Hematopoietic multipotent progenitor cell treated with erythropoietin and hydrocortisone succinate and interleukin-3 and kit ligand, for 8 days (in vitro differentiated cells): ENCODE measurements around the gene FUOM.

ENCODE experiments used
- DNase-seq: peaks from one replicate; pipeline ENCODE4 v3.0.0-alpha.2; 2015

Gene FUOM, protein sequence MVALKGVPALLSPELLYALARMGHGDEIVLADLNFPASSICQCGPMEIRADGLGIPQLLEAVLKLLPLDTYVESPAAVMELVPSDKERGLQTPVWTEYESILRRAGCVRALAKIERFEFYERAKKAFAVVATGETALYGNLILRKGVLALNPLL

DNA sequence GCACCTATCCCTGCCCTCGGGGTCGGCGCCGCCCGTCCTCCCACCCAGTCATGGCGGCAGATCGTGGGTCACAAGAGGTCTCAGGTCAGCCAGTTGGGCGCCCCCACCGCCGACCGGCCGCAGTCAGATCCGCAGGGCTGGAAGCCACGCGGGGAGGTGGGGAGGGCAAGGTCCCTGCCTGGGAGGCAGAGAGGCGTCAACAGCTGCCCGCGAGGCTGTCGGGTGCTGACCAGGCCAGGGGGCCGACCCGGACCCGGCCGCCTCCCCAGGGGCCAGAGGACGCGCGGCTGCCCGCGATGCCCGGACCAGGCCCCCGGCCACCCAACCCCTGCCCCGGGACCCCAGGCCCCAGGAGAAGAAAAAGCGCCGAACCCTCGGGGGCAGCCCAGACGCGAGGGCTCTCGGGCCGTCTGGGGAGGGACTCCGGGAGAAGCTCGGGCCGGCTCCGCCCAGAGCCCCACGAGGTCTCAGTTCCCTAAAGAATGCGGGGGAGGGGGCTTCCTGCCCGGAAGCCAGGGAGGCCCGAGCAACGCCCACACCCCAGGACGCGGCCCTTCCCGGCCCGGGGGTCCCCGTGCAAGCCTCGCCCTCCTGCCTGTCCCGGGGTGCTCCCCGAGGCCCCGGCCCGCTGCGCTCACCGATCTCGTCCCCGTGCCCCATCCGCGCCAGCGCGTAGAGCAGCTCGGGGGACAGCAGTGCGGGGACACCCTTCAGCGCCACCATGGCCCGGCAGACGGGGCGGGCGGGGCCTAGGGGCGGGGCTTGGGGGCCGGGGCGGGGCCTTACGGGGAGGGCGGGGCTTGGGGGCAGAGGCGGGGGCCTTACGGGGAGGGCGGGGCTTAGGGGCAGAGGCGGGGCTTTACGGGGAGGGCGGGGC is at the start of gene FUOM:
Gene FUOM (minus strand): TSS at position 735 of the 877 bp plus-strand sequence. CDS start 12 bp downstream, at position 723.
- DNase-seq, result peak; percentile 32

DNA sequence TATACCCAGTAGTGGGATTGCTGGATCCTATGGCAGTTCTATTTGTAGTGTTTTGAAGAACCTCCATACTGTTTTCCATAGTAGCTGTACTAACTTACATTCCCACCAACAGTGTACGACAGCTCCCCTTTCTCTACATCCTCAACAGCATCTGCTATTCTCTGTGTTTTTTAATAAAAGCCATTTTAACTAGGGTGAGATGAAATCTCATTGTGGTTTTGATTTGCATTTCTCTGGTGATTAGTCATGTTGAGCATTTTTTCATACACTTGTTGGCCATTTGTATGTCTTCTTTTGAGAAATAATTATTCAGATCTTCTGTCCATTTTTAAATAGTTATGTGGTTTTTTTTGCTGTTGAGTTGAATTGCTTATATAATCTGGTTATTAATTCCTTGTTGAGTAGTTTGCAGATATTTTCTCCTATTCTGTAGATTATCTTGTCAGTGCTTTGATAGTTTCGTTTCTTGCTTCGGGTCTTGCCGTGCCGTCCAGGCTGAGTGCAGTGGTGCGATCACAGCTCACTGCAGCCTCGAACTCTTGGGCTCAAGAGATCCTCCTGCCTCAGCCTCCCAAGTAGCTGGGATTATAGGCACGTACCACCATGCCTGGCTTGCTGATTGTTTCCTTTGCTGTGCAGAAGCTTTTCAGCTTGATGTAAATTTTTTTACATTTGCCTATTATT is 48.2 kb upstream of the FUOM start:
- DNase-seq, result no peak

DNA sequence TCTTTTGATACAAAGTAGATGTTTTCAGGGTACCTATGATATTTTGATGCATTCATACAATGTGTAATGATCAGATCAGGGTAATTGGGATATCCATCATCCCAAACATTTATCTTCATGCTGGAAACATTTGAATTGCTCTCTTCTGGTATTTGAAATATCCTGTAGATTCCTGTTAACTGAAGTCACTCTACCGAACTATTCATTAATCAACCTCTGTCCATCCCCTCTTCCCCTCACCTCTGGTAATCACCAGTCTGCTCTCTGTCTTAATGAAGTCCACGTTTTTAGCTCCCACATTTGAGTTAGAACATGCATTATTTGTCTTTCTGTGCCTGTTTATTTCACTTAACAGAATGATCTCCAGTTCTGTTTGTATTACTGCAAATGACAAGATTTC is 47.5 kb upstream of the FUOM start:
- DNase-seq, result no peak

DNA sequence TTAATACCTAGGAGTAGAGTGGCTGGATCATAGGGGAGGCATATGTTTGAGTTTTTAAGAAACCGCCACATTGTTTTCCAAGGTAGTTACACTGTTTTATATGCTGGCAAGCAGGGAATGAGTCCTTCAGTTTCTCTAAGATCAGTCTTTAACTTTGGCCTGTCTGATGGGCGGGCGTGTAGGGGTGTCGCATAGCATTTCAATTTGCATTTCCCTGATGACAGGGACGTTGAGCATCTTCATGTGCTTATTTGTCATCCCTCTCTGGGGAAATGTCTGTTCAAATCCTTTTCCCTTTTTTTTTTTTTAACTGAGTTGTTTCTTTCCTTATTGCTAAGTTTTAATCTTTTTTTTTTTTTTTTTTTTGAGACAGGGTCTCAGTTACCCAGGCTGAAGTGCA is 46.0 kb upstream of the FUOM start:
- DNase-seq, result no peak

DNA sequence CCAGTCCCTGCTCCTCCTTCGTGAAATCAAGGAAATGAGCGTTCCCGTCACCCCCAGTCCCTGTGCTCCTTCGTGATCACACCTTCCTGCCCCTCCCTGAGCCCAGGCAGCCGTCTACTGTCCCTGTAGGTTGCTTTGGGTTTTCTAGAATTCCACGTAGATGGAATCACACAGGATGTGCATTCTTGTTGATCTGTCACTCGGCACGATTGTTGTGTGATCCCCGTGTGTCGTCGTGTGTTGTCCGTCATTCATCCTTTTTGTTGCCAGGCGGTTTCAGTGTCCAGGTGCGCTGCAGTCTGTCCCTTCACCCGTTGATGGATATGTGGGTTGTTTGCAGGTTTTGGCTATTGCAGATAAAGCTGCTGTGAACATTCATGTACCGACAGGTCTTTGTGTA is 45.5 kb upstream of the FUOM start:
- no peak for DNase-seq

DNA sequence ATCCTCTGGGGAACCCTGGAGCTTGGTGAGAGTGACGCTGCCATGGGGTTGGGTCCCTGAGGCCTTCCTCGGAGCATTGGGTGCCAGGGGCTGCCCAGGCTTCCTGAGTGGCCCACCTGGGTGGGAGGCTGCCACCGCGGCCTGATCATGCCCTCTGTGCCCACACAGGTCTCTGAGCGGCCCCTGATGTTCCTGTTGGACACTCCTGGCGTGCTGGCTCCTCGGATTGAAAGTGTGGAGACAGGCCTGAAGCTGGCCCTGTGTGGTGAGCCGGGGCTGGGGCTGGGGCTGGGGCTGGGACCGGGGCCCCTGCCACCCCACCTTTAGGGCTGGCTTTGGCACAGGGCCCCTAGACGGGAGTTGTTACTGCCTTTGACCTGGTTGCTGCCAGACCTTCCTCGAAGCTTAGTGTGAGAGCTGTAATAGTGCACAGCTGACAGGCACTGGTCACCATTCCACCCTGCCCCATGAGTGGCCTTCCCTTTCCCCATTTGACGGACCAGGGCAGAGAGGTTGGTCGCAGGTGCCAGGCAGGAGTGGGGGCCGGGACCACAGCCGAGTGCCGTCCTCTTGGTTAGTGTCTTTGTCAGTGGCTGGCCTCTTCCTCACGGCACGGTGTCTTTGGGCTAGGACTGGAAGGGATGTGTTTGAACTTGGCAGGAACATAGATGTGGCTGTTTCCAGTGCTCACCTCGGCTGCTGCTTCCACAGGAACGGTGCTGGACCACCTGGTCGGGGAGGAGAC is 44.3 kb upstream of the FUOM start:
- DNase-seq, result no peak

DNA sequence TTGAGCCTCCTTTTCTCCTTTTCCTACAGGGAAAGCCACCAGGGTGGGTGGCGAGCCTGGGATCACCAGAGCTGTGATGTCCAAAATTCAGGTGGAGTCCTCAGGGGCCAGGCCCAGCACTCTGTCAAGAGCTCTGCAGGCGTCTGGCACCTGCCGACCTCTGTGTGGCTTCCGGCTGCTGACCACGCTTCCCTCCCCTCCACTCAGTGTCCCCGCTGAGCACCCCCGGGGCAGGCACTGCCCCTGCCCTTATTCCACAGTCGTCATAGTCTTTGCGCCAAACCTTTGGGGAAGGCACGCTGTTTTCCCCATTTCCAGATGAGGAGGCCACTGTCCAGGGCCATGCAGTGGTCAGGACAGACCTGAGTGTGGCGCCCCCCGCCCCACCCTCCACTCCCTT is 43.7 kb upstream of the FUOM start:
- no peak for DNase-seq

DNA sequence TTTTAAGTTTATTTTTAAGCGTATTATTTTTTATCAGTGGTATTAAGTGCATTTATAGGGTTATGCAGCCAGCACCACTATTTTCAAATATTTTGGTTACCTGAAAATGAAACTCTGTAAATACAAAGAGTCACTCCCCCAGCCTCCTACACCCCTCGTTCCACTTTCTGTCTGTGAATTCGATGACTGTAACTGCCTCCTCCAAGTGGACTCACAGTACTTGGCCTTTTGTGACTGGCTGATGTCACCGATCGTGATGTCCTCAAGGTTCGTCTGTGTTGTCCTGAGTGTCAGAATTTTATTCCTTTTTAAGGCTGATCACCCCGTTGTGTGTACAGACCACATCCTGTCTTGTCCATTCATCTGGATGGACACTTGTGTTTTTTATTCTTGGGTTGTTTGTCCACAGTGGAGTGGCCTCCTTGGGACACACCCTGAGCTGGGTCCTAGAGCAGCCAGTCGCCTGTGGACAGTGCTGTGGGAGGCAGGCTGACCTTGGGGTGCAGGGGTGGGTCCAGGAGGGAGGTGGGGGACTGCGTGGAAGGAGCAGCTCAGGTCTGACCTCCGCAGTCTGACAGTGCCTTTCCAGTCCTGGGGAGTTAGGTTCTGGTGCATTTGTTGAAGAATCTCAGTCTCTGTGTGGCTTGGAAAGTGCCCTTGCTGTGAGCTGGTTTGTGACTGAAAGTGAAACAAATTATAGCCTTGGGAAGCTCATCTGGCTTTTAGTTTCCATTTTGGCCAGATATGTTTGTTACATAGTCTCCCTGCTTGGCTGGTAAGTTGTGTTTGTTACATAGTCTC is 43.0 kb upstream of the FUOM start:
- DNase-seq, result no peak

DNA sequence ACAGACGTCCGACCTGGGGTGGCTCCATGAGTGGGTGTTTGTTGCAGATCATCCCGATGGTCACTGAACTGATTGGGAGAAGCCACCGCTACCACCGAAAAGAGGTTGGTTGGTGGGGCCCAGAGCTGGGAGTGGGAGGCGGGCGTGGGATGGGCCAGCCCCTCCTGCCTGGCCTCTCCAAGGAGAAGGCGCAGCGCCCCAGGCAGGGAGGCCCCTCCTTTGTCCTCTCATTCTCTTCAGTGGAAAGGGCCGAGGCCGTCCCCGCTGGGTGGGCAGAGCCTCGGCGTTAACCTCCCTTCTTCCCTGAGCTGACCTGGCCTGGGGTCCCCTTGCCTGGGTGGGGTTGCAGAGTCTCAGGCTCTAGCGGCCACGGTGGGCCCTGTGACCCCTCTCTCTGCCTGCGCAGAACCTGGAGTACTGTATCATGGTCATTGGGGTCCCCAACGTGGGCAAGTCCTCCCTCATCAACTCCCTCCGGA is 41.3 kb upstream of the FUOM start:
- DNase-seq, result no peak

DNA sequence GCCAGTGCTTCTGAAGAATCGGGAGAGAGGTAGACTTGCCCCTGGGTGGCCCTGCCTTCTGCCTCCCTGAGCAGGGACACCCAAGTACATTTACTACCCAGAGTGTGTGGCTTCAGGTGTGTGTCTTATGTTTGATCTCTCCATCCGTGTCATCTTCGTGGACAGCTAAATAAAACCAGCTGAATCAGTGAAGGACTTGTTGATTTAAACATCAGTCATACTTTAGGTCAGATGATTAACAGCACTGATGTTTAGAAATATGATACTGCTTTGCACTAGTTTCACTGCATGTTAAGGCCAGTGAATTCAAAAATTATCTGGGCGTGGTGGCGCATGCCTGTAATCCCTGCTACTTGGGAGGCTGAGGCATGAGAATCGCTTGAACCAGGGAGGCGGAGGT is 40.1 kb upstream of the FUOM start:
- no peak for DNase-seq

DNA sequence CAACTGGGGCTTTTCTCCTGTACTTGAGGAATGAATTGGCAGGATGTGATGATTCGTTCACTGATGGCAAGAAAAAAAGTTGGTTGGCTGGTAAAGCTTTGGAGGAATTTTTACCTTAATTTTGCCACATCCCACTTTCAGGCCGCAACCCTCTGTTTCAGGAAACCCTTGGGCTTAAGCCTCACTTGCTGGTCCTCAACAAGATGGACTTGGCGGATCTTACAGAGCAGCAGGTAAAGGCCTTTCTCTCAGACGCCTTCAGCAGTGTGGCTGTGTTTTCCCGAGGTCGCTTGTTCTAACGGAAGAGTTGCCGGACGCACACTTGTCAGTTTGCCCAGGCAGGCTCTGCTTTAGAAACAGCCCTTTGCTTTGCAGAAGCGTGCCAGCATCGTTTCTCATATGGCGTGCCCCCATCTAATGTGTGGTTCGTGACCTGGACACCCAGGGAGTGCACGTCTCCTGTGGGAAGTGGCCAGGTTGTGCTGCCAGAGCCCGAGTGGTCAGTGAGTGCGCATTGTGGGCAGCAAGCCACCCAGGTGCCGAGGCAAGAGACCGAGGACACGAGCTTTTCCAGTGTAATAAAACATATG is 38.3 kb upstream of the FUOM start:
- DNase-seq, result no peak

DNA sequence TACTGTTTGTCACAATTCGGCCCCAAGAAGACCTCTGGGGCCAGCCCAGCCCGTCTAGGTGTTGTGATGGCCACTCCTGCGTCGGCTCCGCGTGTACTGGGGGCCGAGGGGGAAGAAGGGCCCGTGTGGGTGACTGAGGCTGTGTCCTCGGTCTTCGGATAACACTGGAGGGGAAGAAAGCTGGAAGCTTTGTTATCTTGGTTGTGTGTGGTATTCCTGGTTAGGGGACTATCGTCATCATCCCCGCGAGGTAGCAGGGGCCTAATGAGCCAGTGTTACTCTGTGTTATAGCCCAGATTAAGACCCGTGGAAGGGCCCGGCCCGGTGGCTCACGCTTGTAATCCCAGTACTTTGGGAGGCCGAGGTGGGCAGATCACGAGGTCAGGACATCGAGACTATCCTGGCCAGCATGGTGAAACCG is 37.0 kb upstream of the FUOM start:
- DNase-seq, result peak; percentile 25

DNA sequence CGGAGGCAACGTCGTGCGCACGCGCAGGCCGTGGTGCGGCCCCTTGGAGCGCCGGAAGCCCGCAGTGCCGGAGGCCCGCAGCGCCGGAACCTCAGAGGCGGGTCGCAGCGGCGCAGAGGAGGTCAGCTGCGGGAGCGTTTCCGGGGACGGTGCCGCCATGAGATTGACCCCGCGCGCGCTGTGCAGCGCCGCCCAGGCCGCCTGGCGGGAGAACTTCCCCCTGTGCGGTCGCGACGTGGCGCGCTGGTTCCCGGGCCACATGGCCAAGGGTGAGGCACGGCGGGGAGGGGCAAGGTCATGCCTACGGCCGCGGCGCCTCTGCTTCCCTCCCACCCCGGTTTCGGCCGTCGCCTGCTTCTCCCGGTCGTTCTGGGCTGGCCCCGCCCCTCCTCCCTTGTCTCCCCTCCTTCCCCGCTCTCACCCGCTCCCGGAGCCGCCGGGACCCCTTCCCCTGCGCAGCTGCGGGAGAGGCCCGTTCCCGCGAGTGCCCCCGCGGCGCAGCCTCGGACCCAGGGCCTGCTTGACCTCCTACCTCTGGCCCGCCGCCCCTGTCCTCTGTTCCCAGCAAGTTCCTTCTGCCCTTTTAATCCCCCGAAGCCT is 36.3 kb upstream of the FUOM start, which contains the start of gene MTG1:
Gene MTG1 (plus strand): TSS at position 94 of the 600 bp plus-strand sequence. CDS start 64 bp downstream, at position 158.
- peak; percentile 92 for DNase-seq

DNA sequence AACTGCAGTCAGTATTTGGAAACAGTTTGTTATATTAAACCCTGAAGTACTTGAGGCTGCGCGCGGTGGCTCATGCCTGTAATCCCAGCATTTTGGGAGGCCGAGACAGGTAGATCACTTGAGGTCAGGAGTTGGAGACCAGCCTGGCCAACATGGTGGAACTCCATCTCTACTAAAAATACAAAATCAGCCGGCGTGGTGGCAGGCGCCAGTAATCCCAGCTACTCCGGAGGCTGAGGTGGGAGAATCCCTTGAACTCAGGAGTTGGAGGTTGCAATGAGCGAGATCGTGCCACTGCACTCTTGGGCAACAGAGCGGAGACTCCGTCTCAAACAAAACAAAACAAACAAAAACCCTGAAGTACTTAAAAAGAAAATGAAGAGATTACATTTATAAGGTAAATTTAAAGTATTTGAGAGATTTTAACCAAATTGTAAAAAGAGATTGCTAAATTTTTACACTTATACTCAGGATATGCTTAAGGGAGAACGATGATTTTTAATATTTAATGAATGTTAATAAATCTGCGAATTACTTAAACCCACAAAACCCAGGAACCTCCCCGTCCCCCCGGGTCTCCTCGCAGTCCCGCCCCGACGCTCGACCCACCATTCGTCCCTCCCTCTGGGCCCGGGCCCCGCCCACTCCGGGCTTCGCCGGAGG is 35.7 kb upstream of the FUOM start:
- DNase-seq, result peak; percentile 14

DNA sequence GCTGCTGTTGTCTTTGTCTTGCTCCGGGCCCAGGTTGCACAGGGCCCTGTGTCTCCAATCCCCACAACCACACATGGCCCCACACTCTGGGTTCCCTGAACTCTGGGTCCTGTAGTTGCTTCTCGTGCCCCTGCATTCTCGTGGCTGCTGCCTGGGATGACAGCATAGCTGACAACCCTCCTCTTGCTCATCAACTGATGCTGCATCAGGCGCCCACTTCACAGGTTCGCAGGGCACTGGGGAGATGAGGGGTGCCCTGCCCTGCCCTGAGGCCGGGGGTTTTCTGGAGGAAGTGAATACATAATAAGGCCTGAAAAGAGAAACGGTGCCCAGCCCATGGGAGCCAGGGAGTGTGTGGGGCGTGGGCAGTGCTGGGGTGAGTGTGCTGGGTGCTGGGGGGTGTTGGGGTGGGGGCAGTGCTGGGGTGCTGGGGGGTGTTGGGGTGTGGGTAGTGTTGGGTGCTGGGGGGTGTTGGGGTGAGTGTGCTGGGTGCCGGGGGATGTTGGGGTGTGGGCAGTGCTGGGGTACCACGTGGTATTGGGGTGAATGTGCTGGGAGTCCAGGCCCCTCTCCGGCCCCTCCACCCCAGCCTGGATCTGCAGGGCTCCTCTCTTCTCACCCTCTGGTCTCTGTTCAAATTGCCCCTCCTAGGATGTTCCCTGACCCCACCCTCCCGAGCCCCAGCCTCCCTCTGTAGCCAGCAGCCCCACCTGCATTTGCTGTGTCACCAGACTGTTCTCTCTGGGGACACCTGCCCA is 34.1 kb upstream of the FUOM start:
- DNase-seq, result no peak

DNA sequence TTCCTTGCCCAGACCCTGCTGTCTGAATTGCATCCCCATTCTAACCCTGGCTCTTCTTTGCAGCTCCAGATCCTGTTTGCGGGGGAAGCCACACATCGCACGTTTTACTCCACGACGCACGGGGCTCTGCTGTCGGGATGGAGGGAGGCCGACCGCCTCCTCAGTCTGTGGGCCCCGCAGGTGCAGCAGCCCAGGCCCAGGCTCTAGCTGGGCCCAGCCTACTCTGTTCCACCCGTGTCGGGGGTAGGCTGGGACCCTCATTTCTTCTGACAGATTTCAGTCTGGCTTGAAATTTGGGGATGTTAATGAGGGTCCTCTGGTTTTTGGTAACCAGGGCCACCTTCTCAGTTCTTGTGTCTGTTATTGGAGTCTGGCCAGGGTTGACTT is 33.4 kb upstream of the FUOM start:
- DNase-seq, result no peak

DNA sequence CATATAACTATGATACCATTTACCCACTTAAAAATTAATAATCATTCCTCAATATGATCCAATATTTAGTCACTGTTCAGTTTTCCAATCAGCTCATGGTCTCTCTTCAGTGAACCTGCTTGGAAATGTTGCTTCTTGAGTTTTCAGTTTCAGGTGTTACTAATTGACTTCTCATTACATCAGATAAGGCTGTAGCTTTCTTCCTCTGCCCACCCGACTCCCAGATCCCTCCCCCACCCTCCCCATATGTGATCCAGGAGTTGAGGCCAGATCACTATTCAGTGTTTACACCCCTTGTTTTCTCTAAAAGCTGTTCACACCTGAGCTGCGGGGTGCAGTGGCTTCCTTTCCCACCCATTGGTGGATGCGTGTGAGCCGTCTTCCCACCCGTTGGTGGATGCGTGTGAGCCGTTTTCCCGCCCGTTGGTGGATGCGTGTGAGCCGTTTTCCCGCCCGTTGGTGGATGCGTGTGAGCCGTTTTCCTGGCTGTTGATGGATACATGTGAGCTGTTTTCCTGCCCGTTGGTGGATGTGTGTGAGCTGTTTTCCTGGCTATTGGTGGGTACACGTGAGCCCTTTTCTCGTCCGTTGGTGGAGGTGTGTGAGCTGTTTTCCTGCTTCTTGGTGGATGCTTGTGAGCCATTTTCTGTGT is 32.9 kb upstream of the FUOM start:
- DNase-seq, result no peak

DNA sequence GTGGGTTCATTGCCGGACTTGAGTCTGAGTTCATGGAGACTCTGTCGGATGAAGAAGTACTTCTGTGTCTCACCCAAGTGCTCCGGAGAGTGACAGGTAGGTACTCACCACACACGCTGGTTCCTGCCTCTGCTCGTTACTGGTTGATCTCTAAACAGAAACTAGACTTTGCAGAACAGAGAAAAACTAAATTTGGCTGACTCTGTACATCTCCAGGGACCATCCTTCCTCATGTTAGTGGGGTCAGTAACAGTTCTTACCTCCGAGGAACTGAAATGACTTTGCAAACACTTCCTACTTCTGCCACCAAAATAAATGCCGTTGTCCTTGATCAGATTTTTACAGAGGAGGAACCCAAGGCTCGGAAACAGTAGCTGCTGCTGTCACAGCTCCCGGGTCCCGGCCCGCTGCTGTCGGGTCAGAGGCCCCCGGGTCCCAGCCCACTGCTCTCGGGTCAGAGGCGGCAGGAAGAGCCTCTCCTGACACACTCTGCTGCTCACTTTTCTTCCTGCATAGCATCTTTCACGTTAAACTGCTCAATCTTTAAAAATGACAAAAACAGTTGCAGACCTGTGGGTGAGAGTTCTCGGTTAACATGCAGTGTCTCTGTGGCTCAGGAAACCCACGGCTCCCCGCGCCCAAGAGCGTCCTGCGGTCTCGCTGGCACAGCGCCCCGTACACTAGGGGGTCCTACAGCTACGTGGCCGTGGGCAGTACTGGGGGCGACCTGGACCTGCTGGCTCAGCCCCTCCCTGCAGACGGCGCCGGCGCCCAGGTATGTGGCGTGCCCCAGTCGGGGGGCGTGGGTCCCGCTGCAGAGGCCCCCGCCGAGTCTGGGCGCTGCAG is 31.4 kb upstream of the FUOM start:
- DNase-seq, result peak; percentile 23
